GM12878 (cell line): ENCODE measurements around the gene THBS3. TPM values are rescaled to one million over a fixed set of nuclear protein-coding genes. Genes with fewer than 3 reads are reported as not detected.

Experiments
- CHD2 ChIP-seq: IDR thresholded peaks from 2 replicates; pipeline ENCODE4 v1.6.1; 2011; ENCODE audit warnings: low read depth, low read length, improper control_type of control experiment, borderline replicate concordance
- CREM ChIP-seq: IDR thresholded peaks from 2 replicates; pipeline ENCODE4 v1.6.1; 2014; ENCODE audit warnings: antibody characterized with exemption, low read depth
- HDAC2 ChIP-seq: fragments of 200-600 bp; sonication (generic); IDR thresholded peaks from 2 replicates; pipeline ENCODE4 v1.6.1; 2017
- IKZF2 ChIP-seq, 2 experiments: fragments of 450-650 bp; IDR thresholded peaks; 2 replicates each; pipeline ENCODE4 v1.6.1; 2017; ENCODE audit warnings: mild to moderate bottlenecking in 2 of 2, moderate library complexity in 2 of 2
- JUNB ChIP-seq: IDR thresholded peaks from 2 replicates; pipeline ENCODE4 v1.6.1; 2016; ENCODE audit warnings: antibody characterized with exemption, mild to moderate bottlenecking
- JUND ChIP-seq: IDR thresholded peaks from 2 replicates; pipeline ENCODE4 v1.6.1; 2012; ENCODE audit warnings: low read depth, mild to moderate bottlenecking, low read length, improper control_type of control experiment, moderate library complexity
- KDM1A ChIP-seq: fragments of 200-600 bp; sonication (generic); IDR thresholded peaks from 2 replicates; pipeline ENCODE4 v1.6.1; 2016; ENCODE audit warnings: borderline replicate concordance
- MEF2A ChIP-seq: IDR thresholded peaks from 2 replicates; pipeline ENCODE4 v1.6.1; 2011; ENCODE audit warnings: low read depth, mild to moderate bottlenecking, low read length, moderate library complexity; ENCODE audit not compliant: insufficient read depth
- NBN ChIP-seq: fragments of 450-650 bp; IDR thresholded peaks from 2 replicates; pipeline ENCODE4 v1.6.1; 2016
- NFXL1 ChIP-seq: fragments of 450-650 bp; IDR thresholded peaks from 2 replicates; pipeline ENCODE4 v1.6.1; 2017; ENCODE audit warnings: antibody characterized with exemption, mild to moderate bottlenecking, borderline replicate concordance
- NRF1 ChIP-seq: conservative IDR thresholded peaks from 2 replicates; pipeline ENCODE4 v1.6.1; 2011; ENCODE audit warnings: mild to moderate bottlenecking, low read depth, low read length, improper control_type of control experiment
- RB1 ChIP-seq: fragments of 450-650 bp; formaldehyde crosslinking; IDR thresholded peaks from 2 replicates; pipeline ENCODE4 v1.6.1; 2017; ENCODE audit warnings: mild to moderate bottlenecking, borderline replicate concordance
- SMC3 ChIP-seq: IDR thresholded peaks from 2 replicates; pipeline ENCODE4 v1.6.1; 2011; ENCODE audit warnings: low read length, improper control_type of control experiment, borderline replicate concordance
- TARDBP ChIP-seq: IDR thresholded peaks from 2 replicates; pipeline ENCODE4 v1.6.1; 2016; ENCODE audit warnings: borderline replicate concordance
- TCF3 ChIP-seq: IDR thresholded peaks from 2 replicates; pipeline ENCODE4 v1.6.1; 2012; ENCODE audit warnings: low read depth, mild to moderate bottlenecking, low read length, borderline replicate concordance; ENCODE audit not compliant: insufficient read depth
- ZSCAN29 ChIP-seq: fragments of 450-650 bp; IDR thresholded peaks from 2 replicates; pipeline ENCODE4 v1.6.1; 2017; ENCODE audit warnings: mild to moderate bottlenecking, moderate library complexity
- polyA plus RNA-seq, 11 experiments: library from polyadenylated mRNA; depleted of rRNA in 4 of 11; unstranded in 6 of 11; stranded (reverse) in 5 of 11; fragments of >200 nt; fragmentation: Nextera tagmentation in 4 of 11; fragmentation: Illumina TruSeq in 1 of 11; extraction: Ambion mirVana in 4 of 11; extraction: Trizol in 1 of 11; gene quantifications; 1 replicate in 1 of 11; 2 replicates in 10 of 11; pipeline versions ENCODE4 v1.2.1 to v1.2.3, GENCODE V29; 2011 to 2016; ENCODE audit warnings: inconsistent platforms in 2 of 11, missing spikeins in 2 of 11, low read depth in 1 of 11
- total RNA-seq, 4 experiments: library from RNA; depleted of rRNA in 3 of 4; stranded (reverse); fragments of >200 nt in 3 of 4; fragmentation: Illumina TruSeq in 1 of 4; extraction: Trizol in 1 of 4; gene quantifications; 2 replicates each; pipeline versions ENCODE4 v1.2.1 to v1.2.3, GENCODE V29; 2013 to 2021
- TF ChIP-seq, protein P1 (sequence below): fragments of 450-650 bp; IDR thresholded peaks from 2 replicates; pipeline ENCODE4 v1.6.1; 2017; ENCODE audit warnings: mild to moderate bottlenecking
- TF ChIP-seq, protein P2 (sequence below): fragments of 450-650 bp; IDR thresholded peaks from 2 replicates; pipeline ENCODE4 v1.6.1; 2018; ENCODE audit warnings: mild to moderate bottlenecking, low read depth, moderate library complexity; ENCODE audit not compliant: partially characterized antibody
- TF ChIP-seq, protein P3 (sequence below): fragments of 450-650 bp; IDR thresholded peaks from 2 replicates; pipeline ENCODE4 v1.6.1; 2016; ENCODE audit warnings: mild to moderate bottlenecking
- TF ChIP-seq, protein P4 (sequence below): fragments of 450-650 bp; formaldehyde crosslinking; IDR thresholded peaks from 2 replicates; pipeline ENCODE4 v1.4.0; 2020; ENCODE audit warnings: mild to moderate bottlenecking, moderate library complexity

Gene THBS3
- total and polyA plus RNA-seq, 10 of the 15 experiments (the other 5 are each of a cell fraction or from before 2014, with no cell fraction given): 0.66 to 3.6 (median 2.0) TPM

DNA sequence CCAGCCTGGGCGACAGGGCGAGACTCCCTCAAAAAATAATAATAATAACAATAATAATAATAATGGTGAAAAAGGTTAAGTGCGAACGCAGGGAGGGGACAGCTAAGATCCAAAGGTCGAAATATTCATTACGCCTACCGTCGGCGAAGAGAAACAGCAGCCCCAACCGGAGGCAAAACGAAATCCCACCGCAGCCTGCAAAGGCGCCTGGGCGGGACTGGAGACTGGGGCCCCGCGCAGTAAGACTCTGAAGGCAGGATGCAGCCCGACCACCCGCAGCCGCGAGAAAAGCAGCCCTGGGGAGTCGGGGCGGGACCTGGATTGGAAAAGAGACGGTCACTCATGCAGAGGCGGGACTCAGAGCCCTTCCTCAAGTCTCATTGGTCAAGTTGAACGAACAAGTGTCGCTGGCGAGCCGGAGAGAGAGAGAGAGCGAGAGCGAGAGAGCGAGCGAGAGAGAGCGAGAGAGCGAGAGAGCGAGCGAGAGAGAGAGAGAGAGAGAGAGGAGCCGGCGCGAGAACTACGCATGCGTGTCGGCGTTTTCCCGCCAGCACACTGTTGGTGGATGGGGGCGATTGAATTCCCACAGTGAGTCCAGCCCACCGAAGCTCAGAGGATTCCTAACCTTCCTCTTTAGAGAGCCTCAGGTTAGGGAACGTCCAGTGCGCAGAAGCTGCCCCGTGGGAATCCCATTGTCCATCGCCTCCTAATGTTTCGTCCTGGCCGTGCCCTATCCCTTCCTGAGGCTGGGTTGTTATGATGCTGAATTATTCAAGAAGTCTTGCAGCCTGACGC lies 36.9 kb upstream of the THBS3 start (continued):
- TF ChIP-seq TCF3: peak; percentile 88; the same call in 1 of the 2 replicates
- TF ChIP-seq NBN: peak; percentile 100
- peak; percentile 96 for TF ChIP-seq TARDBP
- 0 out of 2 replicates have a peak, but pooled peaks have one; percentile 48 for TF ChIP-seq HDAC2
- TF ChIP-seq NFXL1: no peak
- peak; percentile 90 for TF ChIP-seq CHD2
- TF ChIP-seq KDM1A: no peak
- TF ChIP-seq, protein P1, sequence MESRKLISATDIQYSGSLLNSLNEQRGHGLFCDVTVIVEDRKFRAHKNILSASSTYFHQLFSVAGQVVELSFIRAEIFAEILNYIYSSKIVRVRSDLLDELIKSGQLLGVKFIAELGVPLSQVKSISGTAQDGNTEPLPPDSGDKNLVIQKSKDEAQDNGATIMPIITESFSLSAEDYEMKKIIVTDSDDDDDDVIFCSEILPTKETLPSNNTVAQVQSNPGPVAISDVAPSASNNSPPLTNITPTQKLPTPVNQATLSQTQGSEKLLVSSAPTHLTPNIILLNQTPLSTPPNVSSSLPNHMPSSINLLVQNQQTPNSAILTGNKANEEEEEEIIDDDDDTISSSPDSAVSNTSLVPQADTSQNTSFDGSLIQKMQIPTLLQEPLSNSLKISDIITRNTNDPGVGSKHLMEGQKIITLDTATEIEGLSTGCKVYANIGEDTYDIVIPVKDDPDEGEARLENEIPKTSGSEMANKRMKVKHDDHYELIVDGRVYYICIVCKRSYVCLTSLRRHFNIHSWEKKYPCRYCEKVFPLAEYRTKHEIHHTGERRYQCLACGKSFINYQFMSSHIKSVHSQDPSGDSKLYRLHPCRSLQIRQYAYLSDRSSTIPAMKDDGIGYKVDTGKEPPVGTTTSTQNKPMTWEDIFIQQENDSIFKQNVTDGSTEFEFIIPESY: 0 out of 2 replicates have a peak, but pooled peaks have one; percentile 27
- peak; percentile 42 for TF ChIP-seq NRF1
- no peak for TF ChIP-seq SMC3
- peak; percentile 88 for TF ChIP-seq MEF2A
- peak; percentile 100 for TF ChIP-seq RB1
- peak; percentile 96 for TF ChIP-seq CREM
- TF ChIP-seq IKZF2 (IDR thresholded peaks at IDR 0.05): peak; percentile 97 to 98
- TF ChIP-seq JUND: no peak
- TF ChIP-seq, protein P2, sequence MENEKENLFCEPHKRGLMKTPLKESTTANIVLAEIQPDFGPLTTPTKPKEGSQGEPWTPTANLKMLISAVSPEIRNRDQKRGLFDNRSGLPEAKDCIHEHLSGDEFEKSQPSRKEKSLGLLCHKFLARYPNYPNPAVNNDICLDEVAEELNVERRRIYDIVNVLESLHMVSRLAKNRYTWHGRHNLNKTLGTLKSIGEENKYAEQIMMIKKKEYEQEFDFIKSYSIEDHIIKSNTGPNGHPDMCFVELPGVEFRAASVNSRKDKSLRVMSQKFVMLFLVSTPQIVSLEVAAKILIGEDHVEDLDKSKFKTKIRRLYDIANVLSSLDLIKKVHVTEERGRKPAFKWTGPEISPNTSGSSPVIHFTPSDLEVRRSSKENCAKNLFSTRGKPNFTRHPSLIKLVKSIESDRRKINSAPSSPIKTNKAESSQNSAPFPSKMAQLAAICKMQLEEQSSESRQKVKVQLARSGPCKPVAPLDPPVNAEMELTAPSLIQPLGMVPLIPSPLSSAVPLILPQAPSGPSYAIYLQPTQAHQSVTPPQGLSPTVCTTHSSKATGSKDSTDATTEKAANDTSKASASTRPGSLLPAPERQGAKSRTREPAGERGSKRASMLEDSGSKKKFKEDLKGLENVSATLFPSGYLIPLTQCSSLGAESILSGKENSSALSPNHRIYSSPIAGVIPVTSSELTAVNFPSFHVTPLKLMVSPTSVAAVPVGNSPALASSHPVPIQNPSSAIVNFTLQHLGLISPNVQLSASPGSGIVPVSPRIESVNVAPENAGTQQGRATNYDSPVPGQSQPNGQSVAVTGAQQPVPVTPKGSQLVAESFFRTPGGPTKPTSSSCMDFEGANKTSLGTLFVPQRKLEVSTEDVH: peak; percentile 100
- TF ChIP-seq, protein P3, sequence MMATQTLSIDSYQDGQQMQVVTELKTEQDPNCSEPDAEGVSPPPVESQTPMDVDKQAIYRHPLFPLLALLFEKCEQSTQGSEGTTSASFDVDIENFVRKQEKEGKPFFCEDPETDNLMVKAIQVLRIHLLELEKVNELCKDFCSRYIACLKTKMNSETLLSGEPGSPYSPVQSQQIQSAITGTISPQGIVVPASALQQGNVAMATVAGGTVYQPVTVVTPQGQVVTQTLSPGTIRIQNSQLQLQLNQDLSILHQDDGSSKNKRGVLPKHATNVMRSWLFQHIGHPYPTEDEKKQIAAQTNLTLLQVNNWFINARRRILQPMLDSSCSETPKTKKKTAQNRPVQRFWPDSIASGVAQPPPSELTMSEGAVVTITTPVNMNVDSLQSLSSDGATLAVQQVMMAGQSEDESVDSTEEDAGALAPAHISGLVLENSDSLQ: peak; percentile 98
- TF ChIP-seq JUNB: peak; percentile 30; the same call in 1 of the 2 replicates
- peak; percentile 92 for TF ChIP-seq ZSCAN29
- TF ChIP-seq, protein P4, sequence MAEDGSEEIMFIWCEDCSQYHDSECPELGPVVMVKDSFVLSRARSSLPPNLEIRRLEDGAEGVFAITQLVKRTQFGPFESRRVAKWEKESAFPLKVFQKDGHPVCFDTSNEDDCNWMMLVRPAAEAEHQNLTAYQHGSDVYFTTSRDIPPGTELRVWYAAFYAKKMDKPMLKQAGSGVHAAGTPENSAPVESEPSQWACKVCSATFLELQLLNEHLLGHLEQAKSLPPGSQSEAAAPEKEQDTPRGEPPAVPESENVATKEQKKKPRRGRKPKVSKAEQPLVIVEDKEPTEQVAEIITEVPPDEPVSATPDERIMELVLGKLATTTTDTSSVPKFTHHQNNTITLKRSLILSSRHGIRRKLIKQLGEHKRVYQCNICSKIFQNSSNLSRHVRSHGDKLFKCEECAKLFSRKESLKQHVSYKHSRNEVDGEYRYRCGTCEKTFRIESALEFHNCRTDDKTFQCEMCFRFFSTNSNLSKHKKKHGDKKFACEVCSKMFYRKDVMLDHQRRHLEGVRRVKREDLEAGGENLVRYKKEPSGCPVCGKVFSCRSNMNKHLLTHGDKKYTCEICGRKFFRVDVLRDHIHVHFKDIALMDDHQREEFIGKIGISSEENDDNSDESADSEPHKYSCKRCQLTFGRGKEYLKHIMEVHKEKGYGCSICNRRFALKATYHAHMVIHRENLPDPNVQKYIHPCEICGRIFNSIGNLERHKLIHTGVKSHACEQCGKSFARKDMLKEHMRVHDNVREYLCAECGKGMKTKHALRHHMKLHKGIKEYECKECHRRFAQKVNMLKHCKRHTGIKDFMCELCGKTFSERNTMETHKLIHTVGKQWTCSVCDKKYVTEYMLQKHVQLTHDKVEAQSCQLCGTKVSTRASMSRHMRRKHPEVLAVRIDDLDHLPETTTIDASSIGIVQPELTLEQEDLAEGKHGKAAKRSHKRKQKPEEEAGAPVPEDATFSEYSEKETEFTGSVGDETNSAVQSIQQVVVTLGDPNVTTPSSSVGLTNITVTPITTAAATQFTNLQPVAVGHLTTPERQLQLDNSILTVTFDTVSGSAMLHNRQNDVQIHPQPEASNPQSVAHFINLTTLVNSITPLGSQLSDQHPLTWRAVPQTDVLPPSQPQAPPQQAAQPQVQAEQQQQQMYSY (CRISPR knock-in tag): 0 out of 2 replicates have a peak, but pooled peaks have one; percentile 44
